HG03045 (cell line): Measurements from ENCODE around the gene DNAJC9.

Experiments
- ATAC-seq: cut with Tn5 transposase; IDR thresholded peaks from one replicate; pipeline ENCODE4 v1.9.1; 2021; ENCODE audit warnings: mild to moderate bottlenecking, moderate library complexity; ENCODE audit not compliant: unreplicated experiment

The DNAJC9 gene

GRCh38 chr10:73239908-73240307, 7.1 kb downstream of the DNAJC9 start:
- no peak for ATAC-seq

GRCh38 chr10:73238990-73239566, 8.0 kb downstream of the DNAJC9 start:
- ATAC-seq = no peak

- ATAC-seq = no peak
These were observed 12.4 kb downstream of the DNAJC9 start for GRCh38 chr10:73234695-73235094.

GRCh38 chr10:73233883-73234282, 13.2 kb downstream of the DNAJC9 start:
- ATAC-seq = no peak

GRCh38 chr10:73232887-73233286, 14.2 kb downstream of the DNAJC9 start:
- ATAC-seq = no peak

GRCh38 chr10:73229567-73229966, 17.5 kb downstream of the DNAJC9 start:
- no peak for ATAC-seq

GRCh38 chr10:73228247-73228646, 18.8 kb downstream of the DNAJC9 start:
- ATAC-seq = no peak

GRCh38 chr10:73226663-73227062, 20.4 kb downstream of the DNAJC9 start:
- no peak for ATAC-seq

GRCh38 chr10:73225518-73225917, 21.5 kb downstream of the DNAJC9 start:
- ATAC-seq = no peak

GRCh38 chr10:73220989-73221388, 26.1 kb downstream of the DNAJC9 start:
- ATAC-seq = no peak

GRCh38 chr10:73219384-73219783, 27.7 kb downstream of the DNAJC9 start:
- ATAC-seq = no peak

GRCh38 chr10:73218431-73219191, 28.4 kb downstream of the DNAJC9 start:
- no peak for ATAC-seq

- no peak for ATAC-seq
These were observed 29.4 kb downstream of the DNAJC9 start for GRCh38 chr10:73217628-73218027.

- no peak for ATAC-seq
These were observed 31.3 kb downstream of the DNAJC9 start for GRCh38 chr10:73215749-73216148.

- no peak for ATAC-seq
These were observed 35.8 kb downstream of the DNAJC9 start for GRCh38 chr10:73211106-73211811.

- ATAC-seq = no peak
These were observed 36.5 kb downstream of the DNAJC9 start for GRCh38 chr10:73210395-73211105.

GRCh38 chr10:73209705-73210104, 37.4 kb downstream of the DNAJC9 start:
- ATAC-seq = no peak

- ATAC-seq = no peak
These were observed 39.2 kb downstream of the DNAJC9 start for GRCh38 chr10:73207883-73208282.

GRCh38 chr10:73206385-73206784, 40.7 kb downstream of the DNAJC9 start:
- no peak for ATAC-seq

- ATAC-seq = no peak
These were observed 41.2 kb downstream of the DNAJC9 start for GRCh38 chr10:73205890-73206289.

- ATAC-seq = no peak
These were observed 42.0 kb downstream of the DNAJC9 start for GRCh38 chr10:73205081-73205480.
